K562 (cell line): ENCODE results near the gene MS4A18. TPM values are rescaled to one million over a fixed set of nuclear protein-coding genes. Genes with fewer than 3 reads are reported as not detected.

Source experiments
- ATAC-seq: fragments of 200-7000 bp; cut with Tn5 transposase; 3 replicates; pipeline ENCODE4 v1.9.1; 2020; ENCODE audit warnings: moderate library complexity
- BruUV-seq: library from RNA; stranded (reverse); fragments of 400-500 nt; replicated peaks from 2 replicates; lab custom pipeline; 2021; lab: Mats Ljungman, UMichigan
- CTCF ChIA-PET: fragments of 300-600 bp; formaldehyde crosslinking; extraction: SDS; loops from one replicate; lab custom pipeline; 2021; ENCODE audit warnings: low intra/inter-chr PET ratio; lab: Yijun Ruan, JAX
- POLR2A ChIA-PET: fragments of 300-600, 350-650 bp; sonication (Branson Sonifier 250); formaldehyde crosslinking; extraction: SDS; loops from one replicate; lab custom pipeline; 2021; ENCODE audit warnings: antibody characterized with exemption, inconsistent platforms; lab: Yijun Ruan, JAX
- DNase-seq, 4 experiments: peaks; one replicate each; pipeline versions ENCODE4 v3.0.0 to v3.0.0-alpha.2; 2011 to 2018; ENCODE audit warnings: low spot score in 3 of 4, mixed read lengths in 3 of 4; ENCODE audit errors: extremely low read depth in 1 of 4
- FAIRE-seq: peaks from 2 replicates; lab custom pipeline; 2011; peaks lifted over from hg19 to GRCh38; lab: Jason Lieb, UNC
- H2AFZ ChIP-seq: 2 replicates; pipeline ENCODE4 v1.6.0; 2011; ENCODE audit warnings: low read depth, low read length, control low read depth, inconsistent platforms
- H3K27ac ChIP-seq: fragments of 200-600 bp; 3 replicates; pipeline ENCODE4 v1.8.0; 2011; ENCODE audit warnings: low read depth, mild to moderate bottlenecking, control low read depth, inconsistent platforms, low read length, moderate library complexity, mixed read lengths; ENCODE audit errors: extremely low read depth
- H3K27me3 ChIP-seq, 2 experiments: fragments of 300-600 bp in 1 of 2; 2 replicates in 1 of 2; 3 replicates in 1 of 2; pipeline versions ENCODE4 v1.6.0 to v1.8.0; 2011; ENCODE audit warnings: inconsistent platforms in 2 of 2, low read length in 2 of 2, mild to moderate bottlenecking in 1 of 2, mixed read lengths in 1 of 2, moderate library complexity in 1 of 2; ENCODE audit not compliant: control insufficient read depth in 2 of 2, insufficient read depth in 2 of 2
- H3K36me3 ChIP-seq: fragments of 300-600 bp; 3 replicates; pipeline ENCODE4 v1.8.0; 2011; ENCODE audit warnings: mild to moderate bottlenecking, low read length, inconsistent platforms; ENCODE audit not compliant: control insufficient read depth, insufficient read depth
- H3K4me1 ChIP-seq, 2 experiments: fragments of 200-600 bp in 1 of 2; replicated peaks in 1 of 2; 2 replicates in 1 of 2; 3 replicates in 1 of 2; pipeline versions ENCODE4 v1.5.1 to v1.8.0; 2011; ENCODE audit warnings: inconsistent platforms in 2 of 2, low read length in 2 of 2, mild to moderate bottlenecking in 1 of 2, mixed read lengths in 1 of 2, moderate library complexity in 1 of 2; ENCODE audit not compliant: control insufficient read depth in 2 of 2, insufficient read depth in 2 of 2
- H3K4me2 ChIP-seq: 2 replicates; pipeline ENCODE4 v1.6.1; 2011; ENCODE audit warnings: low read length, control low read depth, inconsistent platforms, mixed read lengths; ENCODE audit not compliant: insufficient read depth
- H3K4me3 ChIP-seq: fragments of 200-600 bp; sonication (generic), shearing (Covaris generic); 2 replicates; pipeline ENCODE4 v1.5.1; 2016; ENCODE audit warnings: control low read depth, inconsistent platforms
- H3K79me2 ChIP-seq: fragments of 200-600 bp; 3 replicates; pipeline ENCODE4 v1.8.0; 2011; ENCODE audit warnings: low read length, inconsistent platforms; ENCODE audit not compliant: control insufficient read depth, insufficient read depth
- H3K9ac ChIP-seq, 2 experiments: 2 replicates each; pipeline versions ENCODE4 v1.6.0 to v1.6.1; 2011; ENCODE audit warnings: low read depth in 2 of 2, low read length in 2 of 2, control low read depth in 1 of 2, inconsistent platforms in 1 of 2, mild to moderate bottlenecking in 1 of 2, mixed read lengths in 1 of 2; ENCODE audit not compliant: insufficient read depth in 1 of 2
- H3K9me1 ChIP-seq: one replicate; pipeline ENCODE4 v1.6.0; 2011; ENCODE audit warnings: inconsistent platforms, mild to moderate bottlenecking, low read length, moderate library complexity; ENCODE audit not compliant: control insufficient read depth, insufficient read depth
- H3K9me3 ChIP-seq: replicated peaks from 2 replicates; pipeline ENCODE4 v1.5.1; 2011; ENCODE audit warnings: low read depth, low read length, inconsistent platforms; ENCODE audit not compliant: control insufficient read depth, insufficient read depth
- H4K20me1 ChIP-seq: replicated peaks from 2 replicates; pipeline ENCODE4 v1.6.1; 2011; ENCODE audit warnings: low read length, inconsistent platforms, mixed read lengths; ENCODE audit not compliant: control insufficient read depth, insufficient read depth
- CREB3 ChIP-seq: fragments of 450-650 bp; conservative IDR thresholded peaks from 2 replicates; pipeline ENCODE4 v1.6.1; 2016; ENCODE audit warnings: missing genetic modification characterization, low read depth, mild to moderate bottlenecking, missing compliant biosample characterization, moderate library complexity
- CREBBP ChIP-seq: IDR thresholded peaks from one replicate; pipeline ENCODE4 v1.6.1; 2012; ENCODE audit warnings: low read depth, mild to moderate bottlenecking, control low read depth, inconsistent platforms, low read length
- DIDO1 ChIP-seq: fragments of 450-650 bp; IDR thresholded peaks from 2 replicates; pipeline ENCODE4 v1.6.1; 2016; ENCODE audit warnings: low read depth, missing biosample characterization, missing genetic modification characterization
- E2F4 ChIP-seq: sonication (generic); formaldehyde crosslinking; IDR thresholded peaks from 2 replicates; pipeline ENCODE4 v1.8.0; 2022; ENCODE audit warnings: mild to moderate bottlenecking, low read depth, missing genetic modification reagents
- E2F5 ChIP-seq: sonication (generic); formaldehyde crosslinking; IDR thresholded peaks from 2 replicates; pipeline ENCODE4 v1.8.0; 2022; ENCODE audit warnings: mild to moderate bottlenecking, missing genetic modification reagents
- FOXM1 ChIP-seq, 2 experiments: fragments of 450-650 bp in 1 of 2; sonication (generic) in 1 of 2; formaldehyde crosslinking in 1 of 2; IDR thresholded peaks; 2 replicates each; pipeline versions ENCODE4 v1.6.1 to v1.9.0; 2017 to 2022; ENCODE audit warnings: low read depth in 2 of 2, mild to moderate bottlenecking in 2 of 2, missing genetic modification reagents in 1 of 2, moderate library complexity in 1 of 2
- HDAC8 ChIP-seq: fragments of 450-650 bp; IDR thresholded peaks from 2 replicates; pipeline ENCODE4 v1.6.1; 2016; ENCODE audit warnings: mild to moderate bottlenecking, missing genetic modification characterization, moderate library complexity, missing compliant biosample characterization
- HMGN3 ChIP-seq: IDR thresholded peaks from 2 replicates; pipeline ENCODE4 v1.6.1; 2011; ENCODE audit warnings: borderline replicate concordance, low read depth, mild to moderate bottlenecking, mixed read lengths, low read length; ENCODE audit not compliant: insufficient read length; ENCODE audit errors: extremely low read depth
- MEIS2 ChIP-seq: fragments of 450-650 bp; IDR thresholded peaks from 2 replicates; pipeline ENCODE4 v1.6.1; 2014; ENCODE audit warnings: mild to moderate bottlenecking; ENCODE audit not compliant: partially characterized antibody
- MYBL2 ChIP-seq, 2 experiments: fragments of 450-650 bp in 1 of 2; sonication (generic) in 1 of 2; formaldehyde crosslinking in 1 of 2; IDR thresholded peaks; 2 replicates each; pipeline versions ENCODE4 v1.6.1 to v1.8.1; 2017 to 2022; ENCODE audit warnings: borderline replicate concordance in 1 of 2, inconsistent platforms in 1 of 2, low read depth in 1 of 2, mild to moderate bottlenecking in 1 of 2, missing genetic modification reagents in 1 of 2, moderate library complexity in 1 of 2
- RBFOX2 ChIP-seq: fragments of 200-400 bp; formaldehyde crosslinking; IDR thresholded peaks from 2 replicates; pipeline ENCODE4 v1.6.1; 2017; ENCODE audit warnings: low read depth, mild to moderate bottlenecking, low read length, moderate library complexity
- RBM15 ChIP-seq: fragments of 200-400 bp; formaldehyde crosslinking; IDR thresholded peaks from 2 replicates; pipeline ENCODE4 v1.6.1; 2018; ENCODE audit warnings: mild to moderate bottlenecking, low read length, moderate library complexity; ENCODE audit not compliant: insufficient read depth
- RBM39 ChIP-seq: fragments of 200-400 bp; formaldehyde crosslinking; optimal IDR thresholded peaks from 2 replicates; pipeline ENCODE3; 2018; ENCODE audit warnings: low read depth, low read length
- SMAD4 ChIP-seq: fragments of 250-450 bp; sonication (Bioruptor Pico); conservative IDR thresholded peaks from 2 replicates; pipeline ENCODE4 v1.8.0; 2021; ENCODE audit warnings: inconsistent platforms, mild to moderate bottlenecking, moderate library complexity
- ZBTB12 ChIP-seq: fragments of 250-450 bp; sonication (Bioruptor Pico); IDR thresholded peaks from 2 replicates; pipeline ENCODE4 v1.4.0; 2020
- ZNF12 ChIP-seq: sonication (generic); formaldehyde crosslinking; IDR thresholded peaks from 2 replicates; pipeline ENCODE4 v1.4.0; 2020; ENCODE audit warnings: mild to moderate bottlenecking, missing genetic modification reagents
- ZNF76 ChIP-seq: fragments of 250-450 bp; sonication (Bioruptor Pico); IDR thresholded peaks from 2 replicates; pipeline ENCODE4 v1.4.0; 2020; ENCODE audit warnings: mild to moderate bottlenecking, moderate library complexity, borderline replicate concordance
- WGBS: fragments of 100-300 bp; shearing (Covaris generic); methylation state at CpG from one replicate; pipeline ENCODE4 v1.1.6; 2016; ENCODE audit warnings: low coverage, mixed read lengths; ENCODE audit not compliant: insufficient coverage; ENCODE audit errors: missing lambda C conversion rate; 5-methylcytosine and 5-hydroxymethylcytosine counted together
- in situ Hi-C: fragments of 300-500 bp; cut with MboI; formaldehyde crosslinking; loops from 4 replicates; pipeline ENCODE4 v1.15.0; 2018; ENCODE audit warnings: inconsistent platforms, mixed read lengths
- intact Hi-C: fragments of 100-400 bp; cut with micrococcal nuclease; formaldehyde crosslinking; loops from 2 replicates; pipeline ENCODE4 v1.14.2; 2022
- polyA plus RNA-seq, 8 experiments: library from polyadenylated mRNA; depleted of rRNA in 4 of 8; stranded (reverse) in 5 of 8; unstranded in 3 of 8; fragments of >200 nt; fragmentation: Nextera tagmentation in 2 of 8; fragmentation: Illumina TruSeq in 1 of 8; extraction: Ambion mirVana in 2 of 8; extraction: Trizol in 1 of 8; gene quantifications; 2 replicates each; pipeline versions ENCODE4 v1.2.1 to v1.2.3, GENCODE V29; 2011 to 2014; ENCODE audit warnings: inconsistent platforms in 1 of 8, missing spikeins in 1 of 8
- total RNA-seq, 7 experiments: library from RNA; depleted of rRNA in 6 of 7; stranded (reverse); fragments of >200 nt in 6 of 7; fragmentation: Illumina TruSeq in 2 of 7; extraction: Trizol in 2 of 7; gene quantifications; 2 replicates each; pipeline versions ENCODE4 v1.2.1 to v1.2.3, GENCODE V29; 2011 to 2021; ENCODE audit warnings: low replicate concordance in 1 of 7

Gene MS4A18
- total and polyA plus RNA-seq, 9 of the 15 experiments (the other 6 are each of a cell fraction or from before 2014, with no cell fraction given), result not detected

DNA sequence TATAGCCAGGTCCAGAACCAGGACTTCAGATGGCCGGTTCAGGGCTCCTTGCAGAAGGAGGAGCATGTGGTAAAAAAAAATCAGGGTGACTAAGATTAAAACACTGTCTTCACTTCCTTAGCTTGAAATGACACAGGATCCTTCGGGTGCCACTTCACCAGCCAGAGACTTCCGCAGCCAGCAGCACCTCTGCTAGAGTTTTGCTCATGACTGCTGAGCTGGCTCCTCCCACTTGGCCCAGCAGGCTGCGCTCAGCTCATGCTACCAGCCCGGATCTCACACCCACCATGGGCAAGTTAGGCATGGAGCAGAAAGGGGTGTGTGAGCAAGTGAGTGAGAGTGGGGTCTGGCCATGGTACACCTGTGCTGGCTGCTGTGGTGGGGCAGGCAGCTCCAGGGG is 6.6 kb upstream of the MS4A18 start:
- ChIA-PET CTCF (no interaction called here), POLR2A (no interaction called here)
- H3K27me3 ChIP-seq, result peaks cover 12 to 21% of the 10 kb centered on the region in 2 experiments; a peak in 4 of 5 replicates
- no peak overlapping the region for H3K27ac ChIP-seq
- H4K20me1 ChIP-seq, result no peaks in the 10 kb centered on the region
- H3K9me1 ChIP-seq, result no peaks in the 10 kb centered on the region
- intact Hi-C loops (no loop called here), in situ Hi-C loops (no loop called here)
- H3K4me1 ChIP-seq, result no peaks in the 10 kb centered on the region
- H3K9me3 ChIP-seq, result no peaks in the 10 kb centered on the region
- BruUV-seq, result no TSS peak
- no peak overlapping the region for H3K4me3 ChIP-seq
- no peak for DNase-seq
- H3K79me2 ChIP-seq, result no peaks in the 10 kb centered on the region
- FAIRE-seq, result no peak
- H3K36me3 ChIP-seq, result no peaks in the 10 kb centered on the region
- 3% methylated on average over 5 of the region's 5 CpGs for WGBS
- ATAC-seq, result no peak
- H3K4me2 ChIP-seq, result no peak overlapping the region
- no peak overlapping the region; a peak in 1 of 4 replicates for H3K9ac ChIP-seq
- no peak overlapping the region for H2AFZ ChIP-seq
- TF ChIP-seq CREB3 (no peak), HMGN3 (no peak), RBFOX2 (no peak), RBM15 (no peak), ZNF12 (CRISPR knock-in tag) (no peak), ZBTB12 (CRISPR knock-in tag) (no peak), MYBL2 (IDR thresholded peaks at IDR 0.05; ENCODE audit: low read depth) (no peak), MYBL2 (CRISPR knock-in tag; IDR thresholded peaks at IDR 0.05; ENCODE audit: borderline replicate concordance) (no peak), SMAD4 (no peak), E2F5 (CRISPR knock-in tag) (no peak), HDAC8 (no peak), ZNF76 (CRISPR knock-in tag) (no peak), DIDO1 (no peak), RBM39 (no peak), FOXM1 (IDR thresholded peaks at IDR 0.05; ENCODE audit: low read depth) (no peak), FOXM1 (CRISPR knock-in tag; IDR thresholded peaks at IDR 0.05; ENCODE audit: low read depth) (no peak), CREBBP (no peak), MEIS2 (no peak), E2F4 (CRISPR knock-in tag) (no peak)
